NCI-H187 (cell line): ENCODE data around the gene SLC2A1.
"Not testable (repeated sequence)": the region's sequence is repeated elsewhere in the genome, so short reads cannot be mapped to it uniquely, and the experiment has no call there.

Experiments used
- DNase-seq, 2 experiments: peaks; one replicate each; lab custom pipeline; 2025; lab: John Stamatoyannopoulos, UW

Gene SLC2A1

GRCh38 chr1:42928859-42929258, 29.8 kb downstream of the SLC2A1 start:
- no peak for DNase-seq

DNA sequence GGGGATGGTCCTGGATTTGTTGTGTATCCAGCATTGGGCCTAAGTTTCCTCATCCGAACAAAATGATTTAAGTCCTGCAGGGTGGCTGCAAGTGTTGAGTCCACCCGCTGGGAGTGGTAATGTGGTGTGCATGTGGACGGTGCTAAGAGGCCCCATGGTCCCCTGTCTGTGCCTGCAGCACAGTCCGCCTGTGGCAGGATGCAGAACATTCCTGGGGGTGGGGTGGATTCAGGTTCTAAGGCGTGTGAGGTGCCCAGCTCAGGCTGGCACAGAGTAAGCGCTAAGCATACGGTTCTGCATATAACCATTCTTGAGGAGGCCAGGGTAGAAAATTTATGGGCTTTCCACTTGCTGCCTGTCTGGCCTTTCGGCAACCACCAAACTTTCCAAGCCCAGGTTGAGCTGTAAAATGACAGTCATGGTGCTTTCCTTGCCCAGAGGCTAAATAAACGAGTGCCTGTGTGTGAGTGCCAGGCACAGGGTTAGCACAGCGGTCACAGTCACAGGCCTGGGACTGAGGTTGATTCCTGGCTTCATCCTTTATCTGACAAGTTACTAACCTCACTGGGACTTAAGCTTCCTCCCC, 30.7 kb downstream of the SLC2A1 start:
- no peak for DNase-seq

GRCh38 chr1:42927274-42927841, 31.3 kb downstream of the SLC2A1 start:
- DNase-seq, result no peak

DNA sequence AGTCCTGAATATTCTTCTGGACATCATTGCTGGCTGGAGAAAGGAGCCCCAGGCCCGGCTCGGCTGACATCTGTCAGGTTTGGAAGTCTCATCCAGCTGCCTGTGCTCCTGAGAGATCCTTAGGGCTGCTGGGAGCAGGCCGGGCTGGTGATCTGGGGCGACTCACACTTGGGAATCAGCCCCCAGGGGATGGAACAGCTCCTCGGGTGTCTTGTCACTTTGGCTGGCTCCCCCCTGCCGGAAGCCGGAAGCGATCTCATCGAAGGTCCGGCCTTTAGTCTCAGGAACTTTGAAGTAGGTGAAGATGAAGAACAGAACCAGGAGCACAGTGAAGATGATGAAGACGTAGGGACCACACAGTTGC, 31.8 kb downstream of the SLC2A1 start:
- no peak for DNase-seq

DNA sequence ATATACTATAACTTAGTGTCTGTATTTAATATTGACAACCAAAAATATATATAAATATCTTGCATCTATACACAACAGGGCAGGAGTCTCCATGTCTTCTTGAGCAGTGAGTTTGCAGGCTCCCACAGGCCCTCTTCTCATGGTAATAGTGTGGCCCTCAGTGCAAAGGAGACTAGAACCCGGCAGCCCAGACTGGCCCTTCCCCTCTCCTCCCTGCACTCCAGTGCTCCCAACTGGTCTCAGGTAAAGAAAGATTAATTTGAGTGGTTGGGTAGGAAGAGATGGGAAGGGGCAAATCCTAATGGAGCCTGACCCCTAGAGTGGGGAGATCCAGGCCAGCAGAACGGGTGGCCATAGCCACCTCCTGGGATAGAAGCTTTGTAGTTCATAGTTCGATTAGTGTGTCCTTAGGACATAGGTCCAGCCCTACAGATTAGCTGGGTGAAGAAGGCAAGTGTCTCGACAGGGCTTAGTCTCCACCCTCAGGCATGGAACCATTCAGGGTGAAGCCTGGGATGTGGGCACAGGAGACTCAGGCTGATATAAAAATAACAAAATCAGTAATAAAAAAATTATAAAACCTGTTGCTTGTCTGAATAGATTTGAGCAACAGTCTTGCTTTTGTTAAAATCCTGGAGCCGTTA, 32.3 kb downstream of the SLC2A1 start:
- DNase-seq, result no peak

GRCh38 chr1:42924851-42925760, 33.6 kb downstream of the SLC2A1 start:
- DNase-seq, result no peak

- DNase-seq, result peak; percentile 88 to 91
Observed at GRCh38 chr1:42924082-42924850, 34.4 kb downstream of the SLC2A1 start.

- DNase-seq, result no peak
Observed at GRCh38 chr1:42923367-42924081, 35.1 kb downstream of the SLC2A1 start.

DNA sequence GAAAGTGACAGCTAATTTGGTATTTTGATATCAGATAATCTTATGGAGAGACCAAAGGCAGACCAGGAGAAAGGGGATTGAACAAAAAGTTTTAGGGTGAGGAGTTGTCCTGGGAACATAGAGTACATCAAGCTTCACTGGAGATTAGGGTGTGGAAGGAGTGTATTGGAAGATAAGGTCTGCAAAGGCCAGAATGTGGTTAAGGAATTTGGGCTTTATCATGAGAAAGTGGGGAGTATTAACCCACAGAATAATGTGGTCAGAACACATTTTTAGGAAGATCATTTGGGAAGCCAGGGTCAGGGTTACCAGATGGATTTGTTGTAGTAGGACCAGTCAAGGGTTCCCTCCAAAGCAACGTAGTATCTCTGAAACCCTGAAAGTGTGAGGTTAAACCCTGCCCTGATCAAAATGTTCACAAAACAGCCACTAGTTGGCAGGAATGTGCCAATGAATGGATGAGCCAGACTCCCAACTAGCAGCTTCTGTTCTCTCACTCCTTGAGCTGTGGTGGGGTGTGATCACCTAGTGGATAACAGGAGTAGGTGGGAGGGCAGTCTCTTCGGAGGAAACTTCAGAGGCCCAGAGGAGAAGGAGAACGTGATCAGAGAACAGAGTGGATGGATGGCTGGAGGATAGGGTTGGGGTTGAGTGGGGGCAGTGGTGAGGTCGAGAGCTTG, 35.8 kb downstream of the SLC2A1 start:
- DNase-seq, result peak in 1 of 2 experiments; percentile 47

- no peak for DNase-seq
Observed at GRCh38 chr1:42921769-42922168, 36.9 kb downstream of the SLC2A1 start.

GRCh38 chr1:42919651-42920050, 39.0 kb downstream of the SLC2A1 start:
- DNase-seq, result not testable (repeated sequence)

DNA sequence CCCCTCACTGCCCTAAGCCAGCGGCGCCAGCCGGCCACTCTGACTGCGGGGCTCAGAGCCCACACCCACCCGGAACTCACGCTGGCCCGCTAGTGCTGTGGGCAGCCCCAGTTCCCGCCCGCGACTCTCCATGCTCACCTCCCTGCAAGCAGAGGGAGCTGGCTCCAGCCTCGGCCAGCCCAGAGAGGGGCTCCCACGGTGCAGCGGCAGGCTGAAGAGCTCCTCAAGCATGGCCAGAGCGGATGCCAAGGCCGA, 41.5 kb downstream of the SLC2A1 start:
- no peak for DNase-seq

- DNase-seq, result no peak
Observed at GRCh38 chr1:42915456-42915855, 43.2 kb downstream of the SLC2A1 start.

DNA sequence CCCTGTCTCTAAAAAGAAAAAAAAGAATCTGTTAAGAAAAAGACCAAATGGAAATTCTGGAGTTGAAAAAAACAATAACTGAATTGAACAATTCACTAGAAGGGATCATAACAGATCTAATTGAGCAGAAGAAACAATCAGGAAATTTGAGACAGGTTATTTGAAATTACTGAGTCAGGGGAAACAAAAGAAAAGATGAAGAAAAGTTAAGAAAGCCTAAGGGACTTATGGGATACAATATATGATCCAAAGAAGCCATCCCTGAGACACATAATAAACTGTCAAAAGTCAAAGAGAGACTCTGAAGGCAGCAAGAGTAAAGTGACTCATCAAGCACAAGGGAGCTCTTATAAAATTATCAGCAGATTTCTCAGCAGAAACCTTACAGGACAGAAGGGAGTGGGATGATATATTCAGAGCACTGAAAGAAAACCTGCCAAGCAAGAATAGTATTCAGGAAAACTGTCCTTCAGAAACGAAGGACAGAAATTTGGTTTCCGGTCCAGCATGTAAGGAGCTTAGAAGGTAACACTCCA, 44.5 kb downstream of the SLC2A1 start:
- DNase-seq, result no peak

DNA sequence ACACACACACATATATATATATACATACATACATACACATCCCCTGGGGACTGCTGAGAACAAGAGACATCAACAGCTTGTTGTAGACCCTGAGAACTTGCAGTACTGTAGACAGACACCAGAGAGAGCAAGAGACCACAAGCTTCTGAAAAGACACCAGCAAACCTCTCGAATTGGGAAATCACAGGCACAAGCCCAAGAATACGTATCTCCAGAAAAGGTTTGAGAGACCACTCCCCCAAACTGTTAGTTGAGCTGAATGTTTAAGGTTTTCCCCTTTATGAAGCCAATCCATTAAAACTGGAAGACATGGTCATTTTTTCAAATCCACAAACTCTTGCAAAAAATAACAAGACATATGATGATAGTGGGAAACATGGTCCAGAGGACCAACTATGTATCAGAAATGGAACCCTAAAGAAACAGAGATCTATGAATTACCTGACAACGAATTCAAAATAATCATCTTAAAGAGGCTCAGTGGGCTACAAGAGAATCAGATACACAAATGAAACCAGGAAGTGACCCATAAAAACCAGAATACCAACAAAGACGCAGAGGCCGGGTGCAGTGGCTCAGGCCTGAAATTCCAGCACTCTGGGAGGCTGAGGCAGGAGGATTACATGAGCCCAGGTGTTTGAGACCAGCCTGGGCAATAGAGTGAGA, 45.1 kb downstream of the SLC2A1 start:
- no peak for DNase-seq

GRCh38 chr1:42910985-42911384, 47.7 kb downstream of the SLC2A1 start:
- DNase-seq, result no peak

DNA sequence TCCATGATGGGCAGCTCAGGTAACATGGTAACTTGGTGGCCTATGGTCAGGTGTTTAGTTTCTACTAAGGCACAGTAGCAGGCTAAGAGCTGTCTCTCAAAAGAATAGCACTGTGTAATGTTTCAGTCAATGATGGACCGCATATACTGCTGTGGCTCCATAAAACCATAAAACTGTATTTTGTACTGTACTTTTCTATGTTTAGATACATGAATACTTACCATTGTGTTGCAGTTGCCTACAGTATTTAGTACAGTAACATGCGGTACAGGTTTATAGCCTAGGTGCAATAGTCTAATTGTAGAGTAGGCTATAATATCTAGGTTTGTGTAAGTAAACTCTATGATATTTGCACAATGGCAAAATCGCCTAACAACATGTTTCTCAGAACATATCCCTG, 50.6 kb downstream of the SLC2A1 start:
- no peak for DNase-seq

GRCh38 chr1:42904434-42904833, 54.2 kb downstream of the SLC2A1 start:
- DNase-seq, result no peak

- DNase-seq, result not testable (repeated sequence)
Observed at GRCh38 chr1:42899960-42900359, 58.7 kb downstream of the SLC2A1 start.

- peak; percentile 28 to 82 for DNase-seq
Observed at GRCh38 chr1:42891465-42892138, 67.1 kb downstream of the SLC2A1 start.
